A204.1 (cell line): Measurements from ENCODE around the gene MAGEB4.
"Not testable (repeated sequence)": the region's sequence is repeated elsewhere in the genome, so short reads cannot be mapped to it uniquely, and the experiment has no call there.

Source experiments
- FAIRE-seq: peaks from 2 replicates; lab custom pipeline; 2012; peaks lifted over from hg19 to GRCh38; lab: Jason Lieb, UNC

MAGEB4 gene, protein sequence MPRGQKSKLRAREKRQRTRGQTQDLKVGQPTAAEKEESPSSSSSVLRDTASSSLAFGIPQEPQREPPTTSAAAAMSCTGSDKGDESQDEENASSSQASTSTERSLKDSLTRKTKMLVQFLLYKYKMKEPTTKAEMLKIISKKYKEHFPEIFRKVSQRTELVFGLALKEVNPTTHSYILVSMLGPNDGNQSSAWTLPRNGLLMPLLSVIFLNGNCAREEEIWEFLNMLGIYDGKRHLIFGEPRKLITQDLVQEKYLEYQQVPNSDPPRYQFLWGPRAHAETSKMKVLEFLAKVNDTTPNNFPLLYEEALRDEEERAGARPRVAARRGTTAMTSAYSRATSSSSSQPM

GRCh38 chrX:30241724-30242415, at the start of gene MAGEB4:
Gene MAGEB4, plus strand, starts transcription at chrX:30242000. Its CDS starts 136 bp downstream, at chrX:30242136.
- FAIRE-seq, result no peak

- not testable (repeated sequence) for FAIRE-seq
Measured at GRCh38 chrX:30193910-30194309, 47.9 kb upstream of the MAGEB4 start.

GRCh38 chrX:30196322-30196721, 45.5 kb upstream of the MAGEB4 start:
- FAIRE-seq, result no peak

DNA sequence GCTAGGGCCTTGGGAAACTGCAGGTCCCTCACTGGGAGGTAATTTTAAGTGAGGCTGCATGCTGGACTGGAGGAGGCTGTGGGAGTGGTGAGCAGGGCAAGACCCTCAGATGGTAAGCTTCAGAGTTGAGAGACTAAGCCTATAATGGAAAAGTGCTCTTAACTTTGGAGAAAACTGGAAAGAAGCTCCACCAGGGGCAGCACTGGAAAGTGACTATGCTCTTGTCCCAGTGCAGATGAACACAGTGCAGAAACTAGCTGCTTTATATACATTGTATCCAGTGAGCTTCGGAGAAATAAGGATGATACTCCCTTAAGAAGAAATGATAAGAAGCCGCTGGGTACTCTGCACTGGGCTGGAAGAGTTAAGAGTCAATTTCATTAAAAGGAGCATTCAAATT, 29.6 kb upstream of the MAGEB4 start:
- FAIRE-seq, result no peak

- FAIRE-seq, result no peak
Measured at GRCh38 chrX:30215357-30215843, 26.4 kb upstream of the MAGEB4 start, which contains the start of gene MAGEB2. Gene MAGEB2, plus strand, starts transcription at chrX:30215563. Its CDS starts 3,018 bp downstream, at chrX:30218581.

DNA sequence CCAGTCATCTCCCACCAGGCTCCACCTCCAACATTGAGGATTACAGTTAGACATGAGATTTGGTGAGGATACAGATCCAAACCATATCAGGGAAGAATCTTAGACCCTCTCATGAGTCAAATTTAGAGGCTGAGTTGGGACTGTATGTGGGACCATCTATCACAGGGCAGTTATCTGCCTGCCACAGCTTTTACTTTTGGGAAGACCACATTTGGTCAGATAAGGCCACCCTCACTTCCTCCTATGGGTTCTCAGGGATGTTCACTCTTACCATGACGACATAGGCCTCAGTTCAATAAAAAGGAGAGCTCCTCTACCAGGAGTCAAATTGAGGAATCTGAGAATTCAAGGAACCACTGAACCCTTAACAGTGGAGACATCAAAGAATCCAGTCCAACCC, 24.3 kb upstream of the MAGEB4 start:
- FAIRE-seq, result no peak

DNA sequence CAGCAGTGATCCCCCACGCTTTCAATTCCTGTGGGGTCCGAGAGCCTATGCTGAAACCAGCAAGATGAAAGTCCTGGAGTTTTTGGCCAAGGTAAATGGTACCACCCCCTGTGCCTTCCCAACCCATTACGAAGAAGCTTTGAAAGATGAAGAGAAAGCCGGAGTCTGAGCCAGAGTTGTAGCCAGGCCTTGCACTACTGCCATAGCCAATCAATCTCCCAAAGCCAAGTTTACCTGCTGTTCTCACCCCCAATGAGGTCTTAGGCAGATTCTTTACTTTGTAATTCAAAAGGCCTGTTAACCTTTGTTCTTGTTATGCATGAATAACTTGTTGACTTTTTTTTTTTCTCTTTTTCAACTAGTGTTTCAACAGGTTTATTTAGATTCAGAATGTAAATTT, 22.4 kb upstream of the MAGEB4 start:
- FAIRE-seq, result no peak

- no peak for FAIRE-seq
Measured at GRCh38 chrX:30220661-30221060, 21.1 kb upstream of the MAGEB4 start.

GRCh38 chrX:30224536-30224935, 17.3 kb upstream of the MAGEB4 start:
- FAIRE-seq, result no peak

GRCh38 chrX:30228526-30228925, 13.3 kb upstream of the MAGEB4 start:
- no peak for FAIRE-seq

DNA sequence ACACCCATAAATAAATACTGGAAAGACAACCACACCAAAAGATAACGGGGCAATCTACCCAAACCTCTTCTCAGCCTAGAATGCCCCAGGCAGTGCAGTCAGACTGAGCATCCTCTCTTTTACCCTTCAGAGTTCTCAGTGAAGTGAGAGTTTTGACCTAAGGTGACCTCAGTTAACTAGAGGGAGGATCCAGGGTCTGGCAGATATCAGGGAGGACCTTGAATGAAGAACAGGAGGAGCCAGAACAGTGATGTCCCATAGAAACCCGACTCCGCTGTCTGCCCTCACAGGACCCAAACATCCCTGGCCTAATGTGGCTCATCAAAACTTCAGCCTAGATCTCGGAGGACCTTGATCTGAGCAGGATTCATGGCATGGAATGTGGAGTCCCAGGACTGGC, 11.4 kb upstream of the MAGEB4 start, which contains the start of gene MAGEB3:
TSS of gene MAGEB3 (plus strand) at position 263 of the 400 bp plus-strand sequence. CDS start 5,268 bp downstream, outside the sequence.
- no peak for FAIRE-seq

GRCh38 chrX:30246769-30247489, 5.1 kb downstream of the MAGEB4 start, which contains the start of gene MAGEB1:
Gene MAGEB1, plus strand, starts transcription at chrX:30247146. Its CDS starts 3,348 bp downstream, at chrX:30250494.
- no peak for FAIRE-seq

GRCh38 chrX:30248854-30249253, 7.1 kb downstream of the MAGEB4 start:
- no peak for FAIRE-seq

DNA sequence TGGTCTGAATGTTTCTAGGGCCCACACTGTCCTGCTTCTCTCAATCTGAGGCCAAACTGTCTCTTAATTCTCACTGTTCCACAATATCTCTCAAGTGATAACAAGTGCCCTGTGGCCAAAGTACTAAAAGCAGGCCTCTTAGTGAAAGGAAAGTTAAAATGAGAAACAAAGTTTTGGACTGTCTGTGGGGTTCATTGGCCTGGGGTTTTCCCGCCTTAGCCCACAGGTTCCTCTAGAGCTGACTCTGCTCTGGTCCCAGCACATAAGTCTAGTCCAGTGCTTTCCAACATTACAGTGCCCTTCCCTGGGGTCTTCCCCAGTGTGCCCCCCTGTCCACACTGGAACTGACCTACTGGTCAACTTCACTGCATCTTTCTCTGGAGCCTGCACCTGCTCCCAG, 11.5 kb downstream of the MAGEB4 start:
- no peak for FAIRE-seq

GRCh38 chrX:30259927-30260326, 18.1 kb downstream of the MAGEB4 start:
- FAIRE-seq, result no peak

- FAIRE-seq, result no peak
Measured at GRCh38 chrX:30261012-30261411, 19.2 kb downstream of the MAGEB4 start.

DNA sequence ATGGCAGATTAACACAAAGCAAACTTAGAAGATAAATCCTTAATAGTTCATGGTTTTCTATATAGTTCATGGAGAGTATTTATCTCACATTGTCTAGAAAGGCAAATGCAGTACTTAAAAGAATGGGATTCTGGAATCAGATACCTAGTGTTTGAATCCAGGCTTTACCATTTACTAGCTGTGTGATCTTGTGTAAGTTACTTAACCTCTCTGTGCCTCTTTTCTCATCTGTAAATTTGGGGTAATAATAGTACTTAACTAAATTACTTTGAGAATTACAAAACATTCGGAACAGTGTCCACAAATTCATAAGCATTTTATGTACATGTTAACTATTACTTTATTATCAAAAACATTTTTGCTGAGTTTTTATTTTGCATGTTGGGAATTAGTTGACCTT, 21.0 kb downstream of the MAGEB4 start:
- FAIRE-seq, result no peak

DNA sequence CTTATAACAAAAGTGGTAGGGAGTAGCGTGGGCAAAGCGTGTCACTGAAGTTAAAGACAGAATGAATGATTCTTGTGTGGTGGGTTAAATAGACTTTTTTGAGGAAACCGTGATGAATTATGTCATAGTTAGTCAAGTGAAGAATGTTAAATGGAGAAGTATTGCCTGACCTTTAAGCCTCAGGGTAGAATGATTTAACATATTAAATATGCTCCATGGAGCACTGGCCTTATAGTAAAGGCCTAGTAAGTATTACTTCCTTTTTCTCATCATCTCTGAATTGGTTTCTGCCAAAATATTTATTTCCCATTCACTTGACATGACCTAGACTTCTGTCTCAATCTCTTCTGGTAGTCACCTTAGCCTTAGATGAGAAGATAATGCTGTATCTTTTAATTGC, 28.8 kb downstream of the MAGEB4 start:
- no peak for FAIRE-seq

- FAIRE-seq, result no peak
Measured at GRCh38 chrX:30275498-30275897, 33.7 kb downstream of the MAGEB4 start.

DNA sequence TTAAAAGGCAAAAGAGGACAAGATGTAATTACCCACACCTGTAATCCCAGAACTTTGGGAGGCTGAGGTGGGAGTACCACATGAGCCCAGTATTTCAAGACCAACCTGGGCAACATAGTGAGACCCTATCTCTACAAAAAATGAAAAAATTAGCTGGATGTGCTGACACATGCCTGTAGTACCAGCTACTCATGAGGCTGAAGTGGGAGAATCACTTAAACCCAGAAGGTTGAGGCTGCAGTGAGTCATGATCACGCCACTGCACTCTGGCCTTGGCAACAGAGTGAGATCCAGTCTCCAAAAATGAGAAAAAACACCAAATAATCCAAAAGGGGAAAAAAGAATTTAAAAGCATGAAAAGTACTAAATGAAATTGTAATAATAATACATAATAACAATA, 36.6 kb downstream of the MAGEB4 start:
- FAIRE-seq, result no peak

GRCh38 chrX:30280428-30280827, 38.6 kb downstream of the MAGEB4 start:
- FAIRE-seq, result no peak

DNA sequence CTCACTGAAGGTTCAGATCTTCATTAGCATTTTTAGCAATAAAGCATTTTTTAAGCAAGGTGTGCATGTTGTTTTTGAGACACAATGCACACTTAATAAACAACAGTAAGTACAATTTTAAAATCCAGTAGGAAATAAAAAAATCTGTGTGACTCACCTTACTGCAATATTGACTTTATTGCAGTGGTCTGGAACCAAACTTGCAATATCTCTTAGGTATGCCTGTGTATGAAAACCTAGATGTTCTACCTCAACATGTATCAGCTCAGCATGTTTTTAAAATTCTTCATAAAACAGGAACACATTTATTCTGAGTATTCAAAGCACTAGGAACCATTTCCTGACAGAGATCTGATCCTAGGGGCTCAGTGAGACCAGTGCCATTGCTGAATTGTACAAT, 40.7 kb downstream of the MAGEB4 start:
- no peak for FAIRE-seq
